K562 (cell line): Measurements from ENCODE around the gene PLEKHA6. TPM values are rescaled to one million over a fixed set of nuclear protein-coding genes. Genes with fewer than 3 reads are reported as not detected.

ENCODE experiments used
- CBFA2T2 ChIP-seq: fragments of 450-650 bp; conservative IDR thresholded peaks from 2 replicates; pipeline ENCODE4 v1.6.1; 2017; ENCODE audit warnings: mild to moderate bottlenecking
- CBFB ChIP-seq: sonication (generic); formaldehyde crosslinking; IDR thresholded peaks from 2 replicates; pipeline ENCODE4 v1.4.0; 2020; ENCODE audit warnings: mild to moderate bottlenecking, missing genetic modification reagents
- CBX2 ChIP-seq: fragments of 200-600 bp; sonication (generic); IDR thresholded peaks from one replicate; pipeline ENCODE4 v1.6.1; 2012; ENCODE audit warnings: mild to moderate bottlenecking, low read length, inconsistent platforms; ENCODE audit not compliant: insufficient read depth, poor library complexity, severe bottlenecking
- CTBP1 ChIP-seq: fragments of 450-650 bp; IDR thresholded peaks from 2 replicates; pipeline ENCODE4 v1.6.1; 2016; ENCODE audit warnings: borderline replicate concordance
- HIVEP1 ChIP-seq: fragments of 250-450 bp; sonication (Bioruptor Pico); IDR thresholded peaks from 2 replicates; pipeline ENCODE4 v1.4.0; 2020; ENCODE audit warnings: mild to moderate bottlenecking
- KAT2B ChIP-seq: IDR thresholded peaks from one replicate; pipeline ENCODE4 v1.6.1; 2012; ENCODE audit warnings: low read depth, mild to moderate bottlenecking, control low read depth, inconsistent platforms, low read length, moderate library complexity
- KLF13 ChIP-seq: fragments of 450-650 bp; IDR thresholded peaks from 2 replicates; pipeline ENCODE4 v1.6.1; 2016; ENCODE audit warnings: missing genetic modification characterization, low read depth, mild to moderate bottlenecking, missing compliant biosample characterization, moderate library complexity, borderline replicate concordance
- NCOR1 ChIP-seq: fragments of 450-650 bp; IDR thresholded peaks from 2 replicates; pipeline ENCODE4 v1.6.1; 2016; ENCODE audit warnings: mild to moderate bottlenecking, moderate library complexity
- NR0B1 ChIP-seq: fragments of 450-650 bp; IDR thresholded peaks from one replicate; pipeline ENCODE4 v1.6.1; 2018; ENCODE audit warnings: mild to moderate bottlenecking, moderate library complexity; ENCODE audit not compliant: partially characterized antibody
- PTBP1 ChIP-seq: fragments of 200-400 bp; formaldehyde crosslinking; IDR thresholded peaks from 2 replicates; pipeline ENCODE4 v1.6.1; 2017; ENCODE audit warnings: low read depth, low read length
- RBM14 ChIP-seq: fragments of 200-400 bp; formaldehyde crosslinking; IDR thresholded peaks from 2 replicates; pipeline ENCODE4 v1.6.1; 2018; ENCODE audit warnings: low read depth, mild to moderate bottlenecking, low read length, moderate library complexity, borderline replicate concordance; ENCODE audit not compliant: insufficient read depth
- RBM22 ChIP-seq: fragments of 200-400 bp; formaldehyde crosslinking; IDR thresholded peaks from 2 replicates; pipeline ENCODE4 v1.6.1; 2018; ENCODE audit warnings: low read length, low read depth; ENCODE audit not compliant: poor library complexity, severe bottlenecking
- RFX1 ChIP-seq: fragments of 450-650 bp; IDR thresholded peaks from 2 replicates; pipeline ENCODE4 v1.6.1; 2016; ENCODE audit warnings: mild to moderate bottlenecking, moderate library complexity
- RUNX1 ChIP-seq: sonication (generic); IDR thresholded peaks from 2 replicates; pipeline ENCODE4 v1.6.1; 2016; ENCODE audit warnings: antibody characterized with exemption, low read depth
- SRSF7 ChIP-seq: fragments of 200-400 bp; formaldehyde crosslinking; optimal IDR thresholded peaks from 2 replicates; pipeline ENCODE3; 2017; ENCODE audit warnings: mild to moderate bottlenecking, low read depth, low read length
- TAF15 ChIP-seq: fragments of 200-400 bp; formaldehyde crosslinking; IDR thresholded peaks from 2 replicates; pipeline ENCODE4 v1.6.1; 2017; ENCODE audit warnings: mild to moderate bottlenecking, low read depth, low read length, moderate library complexity
- TGIF2 ChIP-seq: sonication (generic); formaldehyde crosslinking; IDR thresholded peaks from 2 replicates; pipeline ENCODE4 v1.8.1; 2022; ENCODE audit warnings: mild to moderate bottlenecking, missing genetic modification reagents, moderate library complexity
- ZBED1 ChIP-seq: IDR thresholded peaks from 2 replicates; pipeline ENCODE4 v1.6.1; 2014
- ZC3H4 ChIP-seq: sonication (generic); formaldehyde crosslinking; IDR thresholded peaks from 2 replicates; pipeline ENCODE4 v1.9.0; 2021; ENCODE audit warnings: missing genetic modification reagents, borderline replicate concordance
- ZNF165 ChIP-seq: fragments of 250-450 bp; sonication (Bioruptor Pico); IDR thresholded peaks from 2 replicates; pipeline ENCODE4 v1.4.0; 2020; ENCODE audit warnings: borderline replicate concordance
- ZNF224 ChIP-seq: sonication (generic); formaldehyde crosslinking; IDR thresholded peaks from 2 replicates; pipeline ENCODE4 v1.8.0; 2022; ENCODE audit warnings: mild to moderate bottlenecking, missing genetic modification reagents
- ZNF232 ChIP-seq: sonication (generic); formaldehyde crosslinking; IDR thresholded peaks from 2 replicates; pipeline ENCODE4 v1.8.0; 2022; ENCODE audit warnings: mild to moderate bottlenecking, missing genetic modification reagents
- ZNF311 ChIP-seq: fragments of 250-450 bp; sonication (Bioruptor Pico); IDR thresholded peaks from 2 replicates; pipeline ENCODE4 v1.4.0; 2020; ENCODE audit warnings: mild to moderate bottlenecking, moderate library complexity
- ZNF644 ChIP-seq: fragments of 200-800 bp; sonication (Bioruptor generic); IDR thresholded peaks from 2 replicates; pipeline ENCODE4 v1.6.1; 2016; ENCODE audit warnings: low read depth, missing genetic modification characterization, missing compliant biosample characterization
- ZNF75A ChIP-seq: fragments of 450-650 bp; formaldehyde crosslinking; IDR thresholded peaks from 2 replicates; pipeline ENCODE4 v1.4.0; 2020; ENCODE audit warnings: mild to moderate bottlenecking
- polyA plus RNA-seq, 8 experiments: library from polyadenylated mRNA; depleted of rRNA in 4 of 8; stranded (reverse) in 5 of 8; unstranded in 3 of 8; fragments of >200 nt; fragmentation: Nextera tagmentation in 2 of 8; fragmentation: Illumina TruSeq in 1 of 8; extraction: Ambion mirVana in 2 of 8; extraction: Trizol in 1 of 8; gene quantifications; 2 replicates each; pipeline versions ENCODE4 v1.2.1 to v1.2.3, GENCODE V29; 2011 to 2014; ENCODE audit warnings: inconsistent platforms in 1 of 8, missing spikeins in 1 of 8
- total RNA-seq, 7 experiments: library from RNA; depleted of rRNA in 6 of 7; stranded (reverse); fragments of >200 nt in 6 of 7; fragmentation: Illumina TruSeq in 2 of 7; extraction: Trizol in 2 of 7; gene quantifications; 2 replicates each; pipeline versions ENCODE4 v1.2.1 to v1.2.3, GENCODE V29; 2011 to 2021; ENCODE audit warnings: low replicate concordance in 1 of 7
- TF ChIP-seq, protein P1 (sequence below): fragments of 250-450 bp; sonication (Bioruptor Pico); IDR thresholded peaks from 2 replicates; pipeline ENCODE4 v1.5.0; 2021
- TF ChIP-seq, protein P2 (sequence below): fragments of 450-650 bp; IDR thresholded peaks from 2 replicates; pipeline ENCODE4 v1.6.1; 2016
- TF ChIP-seq, protein P3 (sequence below): fragments of 250-450 bp; sonication (Bioruptor Pico); IDR thresholded peaks from 2 replicates; pipeline ENCODE4 v1.9.0; 2021; ENCODE audit warnings: mild to moderate bottlenecking

The PLEKHA6 gene
- total and polyA plus RNA-seq, 9 of the 15 experiments (the other 6 are each of a cell fraction or from before 2014, with no cell fraction given) = under 0.01 to 0.33 (median 0.01) TPM; not detected in 4

DNA sequence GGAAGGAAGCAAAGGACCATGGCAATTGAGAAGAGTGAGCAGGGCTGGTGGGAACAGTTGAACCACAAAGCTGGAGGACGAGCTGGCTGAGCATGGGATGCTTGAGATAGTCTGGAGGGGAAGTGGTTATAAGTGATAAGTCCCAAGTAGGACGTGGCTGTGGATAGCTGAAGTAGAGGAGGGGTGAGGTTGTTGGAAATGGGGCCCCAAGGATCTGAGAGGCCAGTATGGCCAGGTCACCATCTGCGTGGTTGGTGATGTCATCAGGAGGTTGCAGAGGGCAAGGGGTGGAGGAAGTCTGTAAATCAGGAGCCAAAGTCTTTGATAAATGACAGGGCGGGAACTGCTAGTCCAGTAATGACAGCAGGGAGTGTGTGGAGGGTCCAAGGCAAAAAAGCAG, 182.6 kb downstream of the PLEKHA6 start (continued):
- TF ChIP-seq NR0B1 (no peak), ZNF165 (CRISPR knock-in tag) (no peak), SRSF7 (no peak), ZNF75A (CRISPR knock-in tag) (no peak), CTBP1 (peak; percentile 86), PTBP1 (no peak), CBX2 (no peak), RBM14 (no peak), KLF13 (tag) (no peak), RUNX1 (0 out of 2 replicates have a peak, but pooled peaks have one; percentile 55), NCOR1 (peak; percentile 86), TAF15 (no peak), RFX1 (no peak), TGIF2 (CRISPR knock-in tag) (no peak), ZNF644 (tag) (peak; percentile 53; the same call in 1 of the 2 replicates), RBM22 (no peak), ZNF224 (no peak), ZBED1 (no peak), CBFA2T2 (peak; percentile 88), HIVEP1 (CRISPR knock-in tag) (no peak), ZNF311 (no peak), ZNF232 (CRISPR knock-in tag) (no peak), ZC3H4 (CRISPR knock-in tag) (no peak), CBFB (peak; percentile 66; the same call in 1 of the 2 replicates), KAT2B (no peak)
- TF ChIP-seq, protein P1, sequence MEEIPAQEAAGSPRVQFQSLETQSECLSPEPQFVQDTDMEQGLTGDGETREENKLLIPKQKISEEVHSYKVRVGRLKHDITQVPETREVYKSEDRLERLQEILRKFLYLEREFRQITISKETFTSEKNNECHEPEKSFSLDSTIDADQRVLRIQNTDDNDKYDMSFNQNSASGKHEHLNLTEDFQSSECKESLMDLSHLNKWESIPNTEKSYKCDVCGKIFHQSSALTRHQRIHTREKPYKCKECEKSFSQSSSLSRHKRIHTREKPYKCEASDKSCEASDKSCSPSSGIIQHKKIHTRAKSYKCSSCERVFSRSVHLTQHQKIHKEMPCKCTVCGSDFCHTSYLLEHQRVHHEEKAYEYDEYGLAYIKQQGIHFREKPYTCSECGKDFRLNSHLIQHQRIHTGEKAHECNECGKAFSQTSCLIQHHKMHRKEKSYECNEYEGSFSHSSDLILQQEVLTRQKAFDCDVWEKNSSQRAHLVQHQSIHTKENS (CRISPR knock-in tag) = no peak
- TF ChIP-seq, protein P2, sequence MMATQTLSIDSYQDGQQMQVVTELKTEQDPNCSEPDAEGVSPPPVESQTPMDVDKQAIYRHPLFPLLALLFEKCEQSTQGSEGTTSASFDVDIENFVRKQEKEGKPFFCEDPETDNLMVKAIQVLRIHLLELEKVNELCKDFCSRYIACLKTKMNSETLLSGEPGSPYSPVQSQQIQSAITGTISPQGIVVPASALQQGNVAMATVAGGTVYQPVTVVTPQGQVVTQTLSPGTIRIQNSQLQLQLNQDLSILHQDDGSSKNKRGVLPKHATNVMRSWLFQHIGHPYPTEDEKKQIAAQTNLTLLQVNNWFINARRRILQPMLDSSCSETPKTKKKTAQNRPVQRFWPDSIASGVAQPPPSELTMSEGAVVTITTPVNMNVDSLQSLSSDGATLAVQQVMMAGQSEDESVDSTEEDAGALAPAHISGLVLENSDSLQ = peak; percentile 94
- TF ChIP-seq, protein P3, sequence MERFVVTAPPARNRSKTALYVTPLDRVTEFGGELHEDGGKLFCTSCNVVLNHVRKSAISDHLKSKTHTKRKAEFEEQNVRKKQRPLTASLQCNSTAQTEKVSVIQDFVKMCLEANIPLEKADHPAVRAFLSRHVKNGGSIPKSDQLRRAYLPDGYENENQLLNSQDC (CRISPR knock-in tag) = no peak
